ENCODE measurements around the gene IFNA21. TPM values are rescaled to one million over a fixed set of nuclear protein-coding genes. Genes with fewer than 3 reads are reported as not detected.
A peak's percentile ranks its signal among the peaks of the same experiment; 100 is the strongest.
"Not testable (repeated sequence)": the region's sequence is repeated elsewhere in the genome, so short reads cannot be mapped to it uniquely, and the experiment has no call there.

The IFNA21 gene
- total RNA-seq: not detected

DNA sequence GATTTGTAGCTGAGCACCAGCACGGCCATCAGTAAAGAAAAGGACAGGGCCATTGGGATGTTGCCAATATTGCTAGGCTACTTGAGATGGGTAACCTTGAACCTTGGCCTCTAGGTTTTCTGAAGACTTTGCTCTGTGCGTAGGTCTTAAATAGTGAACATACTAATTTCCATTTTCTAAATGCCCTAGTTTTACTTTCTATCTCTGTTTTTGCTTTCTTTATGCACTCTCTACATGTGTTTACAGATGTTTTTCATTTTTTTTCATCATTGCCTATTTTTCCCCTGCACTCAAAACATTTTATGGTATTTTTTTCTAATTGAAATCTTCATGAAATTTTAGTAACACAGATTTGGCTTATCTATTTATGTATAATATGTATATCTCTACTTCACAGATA, at the start of gene IFNA21:
IFNA21 (minus strand) TSS at position 101 of the 400 bp plus-strand sequence; CDS start at position 53, 48 bp downstream.
- not testable (repeated sequence) for H3K9me3 Mint-ChIP-seq; H3K4me1 Mint-ChIP-seq; H3K27ac Mint-ChIP-seq; H3K4me3 Mint-ChIP-seq; ATAC-seq (replicated peaks); H3K36me3 Mint-ChIP-seq (ENCODE audit: low read depth); H3K27me3 Mint-ChIP-seq

DNA sequence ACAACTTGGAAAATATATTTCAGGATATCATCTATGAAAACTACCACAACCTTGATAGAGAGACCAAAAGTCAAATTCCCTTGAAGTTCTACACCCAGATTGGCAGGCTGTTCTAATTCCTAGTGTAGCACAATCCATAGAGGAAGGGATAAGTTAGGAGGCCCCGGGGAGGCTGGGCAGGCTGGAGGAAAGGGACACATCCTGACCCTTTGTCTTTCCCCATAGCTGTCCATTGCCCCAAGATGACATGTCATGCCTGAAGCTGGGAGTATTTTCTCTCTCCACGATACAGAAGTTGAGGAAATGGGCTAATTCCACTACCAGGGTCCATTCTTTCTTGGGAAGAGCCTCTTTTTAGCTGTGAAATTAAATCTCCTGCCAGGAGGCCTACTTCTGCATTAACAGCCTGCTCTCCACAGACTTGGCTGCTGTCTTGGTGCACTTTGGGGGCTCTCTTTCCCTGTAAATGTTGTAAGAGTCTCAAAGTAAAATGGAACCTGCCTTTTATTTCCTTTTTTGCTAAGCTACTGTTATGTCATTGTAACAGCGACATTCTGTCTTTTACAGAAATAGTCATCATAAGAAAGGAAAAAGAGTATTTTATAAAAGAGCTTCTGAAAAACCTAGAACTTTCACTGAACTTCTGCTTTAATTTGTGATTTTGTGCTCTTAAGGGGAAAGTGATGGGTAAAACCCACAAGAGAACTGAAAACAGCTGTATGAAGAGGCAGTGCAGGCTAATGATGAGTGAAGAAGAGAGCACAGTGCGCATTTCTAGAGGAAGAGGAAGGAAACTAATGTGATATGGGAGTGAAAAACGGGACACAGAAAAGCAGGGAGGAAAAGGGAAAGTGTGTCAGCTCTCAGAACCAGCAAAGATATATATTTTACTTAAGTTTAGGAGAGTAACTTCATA, 47.2 kb upstream of the IFNA21 start:
- H3K27ac Mint-ChIP-seq; H3K36me3 Mint-ChIP-seq (ENCODE audit: low read depth); H3K4me3 Mint-ChIP-seq; ATAC-seq (replicated peaks); H3K4me1 Mint-ChIP-seq; H3K9me3 Mint-ChIP-seq: not testable (repeated sequence)
- peaks cover 17% of the 10 kb centered on the region for H3K27me3 Mint-ChIP-seq

DNA sequence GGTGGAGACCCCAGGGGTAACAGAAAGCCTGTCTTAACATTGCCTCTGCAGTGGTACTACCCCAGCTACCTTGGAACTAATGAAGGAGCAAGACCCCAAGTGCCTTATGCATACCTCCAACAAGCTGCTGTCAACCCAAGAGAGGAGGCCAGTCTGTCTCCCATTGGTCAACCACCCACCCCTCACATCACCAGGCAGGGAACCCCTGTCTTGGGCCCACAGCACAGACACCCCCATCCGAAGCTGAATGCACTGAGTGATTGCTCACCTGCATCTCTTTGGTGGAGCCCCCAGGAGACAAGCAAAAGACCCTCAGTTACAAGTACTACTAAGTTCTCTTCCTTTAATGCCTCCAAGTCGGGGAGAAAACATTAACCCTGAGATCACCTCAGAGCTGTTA, 45.7 kb upstream of the IFNA21 start:
- H3K36me3 Mint-ChIP-seq (ENCODE audit: low read depth); H3K9me3 Mint-ChIP-seq; ATAC-seq (replicated peaks); H3K4me3 Mint-ChIP-seq; H3K27ac Mint-ChIP-seq; H3K4me1 Mint-ChIP-seq: not testable (repeated sequence)
- H3K27me3 Mint-ChIP-seq: peaks cover 14% of the 10 kb centered on the region

DNA sequence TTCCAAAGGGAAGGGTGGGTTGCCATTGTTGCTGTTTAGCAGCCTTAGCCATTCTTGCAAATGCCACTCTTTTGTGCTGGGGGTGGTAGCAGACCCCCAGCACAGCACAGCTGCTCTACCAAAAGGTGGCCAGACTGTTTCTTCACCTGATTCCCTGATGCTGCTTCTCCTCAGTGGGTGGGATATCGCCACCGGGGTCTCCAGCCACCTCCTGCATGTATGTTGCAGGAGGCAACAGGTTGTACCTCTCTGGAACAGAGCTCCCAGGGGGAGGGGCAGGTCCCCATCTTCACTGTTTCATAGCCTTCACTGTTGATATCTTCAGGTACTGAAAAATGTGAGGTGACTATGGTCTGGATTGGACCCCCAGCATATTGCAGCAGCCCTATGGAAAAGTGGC, 44.3 kb upstream of the IFNA21 start:
- not testable (repeated sequence) for H3K4me1 Mint-ChIP-seq; H3K36me3 Mint-ChIP-seq (ENCODE audit: low read depth); H3K9me3 Mint-ChIP-seq; ATAC-seq (replicated peaks); H3K27ac Mint-ChIP-seq; H3K27me3 Mint-ChIP-seq; H3K4me3 Mint-ChIP-seq

DNA sequence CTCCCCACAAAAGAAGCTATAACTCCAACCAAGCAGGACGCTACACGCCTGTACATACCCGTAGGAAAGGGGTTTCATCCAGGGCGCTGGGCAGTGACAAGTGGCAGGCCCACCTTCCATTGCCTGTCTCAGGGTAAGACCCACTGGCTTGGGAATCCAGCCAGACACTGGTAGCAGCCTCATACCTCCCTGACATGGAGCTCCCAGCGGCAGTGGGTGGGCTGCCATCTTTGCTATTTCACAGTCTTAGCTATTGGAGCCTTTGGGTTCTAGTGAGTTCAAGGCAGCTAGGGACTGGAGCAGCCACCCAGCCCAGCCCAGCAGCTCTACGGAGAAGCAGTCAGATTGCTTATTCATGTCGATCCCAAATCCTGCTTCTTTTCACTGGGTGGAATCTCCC, 43.9 kb upstream of the IFNA21 start:
- no peaks in the 10 kb centered on the region for H3K4me1 Mint-ChIP-seq
- peaks cover 8% of the 10 kb centered on the region for H3K27me3 Mint-ChIP-seq
- H3K27ac Mint-ChIP-seq: no peak overlapping the region
- ATAC-seq (replicated peaks): no peak
- H3K9me3 Mint-ChIP-seq: no peaks in the 10 kb centered on the region
- H3K36me3 Mint-ChIP-seq (ENCODE audit: low read depth): no peaks in the 10 kb centered on the region
- H3K4me3 Mint-ChIP-seq: no peak overlapping the region

DNA sequence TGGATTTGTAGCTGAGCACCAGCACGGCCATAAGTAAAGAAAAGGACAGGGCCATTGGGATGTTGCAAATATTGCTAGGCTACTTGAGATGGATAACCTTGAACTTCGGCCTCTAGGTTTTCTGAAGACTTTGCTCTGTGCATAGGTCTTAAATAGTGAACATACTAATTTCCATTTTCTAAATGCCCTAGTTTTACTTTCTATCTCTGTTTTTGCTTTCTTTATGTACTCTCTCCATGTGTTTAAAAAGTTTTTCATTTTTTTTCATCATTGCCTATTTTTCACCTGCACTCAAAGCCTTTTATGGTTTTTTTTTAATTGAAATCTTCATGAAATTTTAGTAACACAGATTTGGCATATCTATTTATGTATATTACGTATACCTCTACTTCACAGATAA, 40.6 kb upstream of the IFNA21 start, which contains the start of gene IFNA10:
IFNA10 (minus strand) TSS at position 101 of the 400 bp plus-strand sequence; CDS start at position 55, 46 bp downstream.
- H3K9me3 Mint-ChIP-seq; H3K36me3 Mint-ChIP-seq (ENCODE audit: low read depth); H3K4me3 Mint-ChIP-seq; H3K4me1 Mint-ChIP-seq; ATAC-seq (replicated peaks); H3K27ac Mint-ChIP-seq: not testable (repeated sequence)
- peaks cover 11% of the 10 kb centered on the region for H3K27me3 Mint-ChIP-seq

DNA sequence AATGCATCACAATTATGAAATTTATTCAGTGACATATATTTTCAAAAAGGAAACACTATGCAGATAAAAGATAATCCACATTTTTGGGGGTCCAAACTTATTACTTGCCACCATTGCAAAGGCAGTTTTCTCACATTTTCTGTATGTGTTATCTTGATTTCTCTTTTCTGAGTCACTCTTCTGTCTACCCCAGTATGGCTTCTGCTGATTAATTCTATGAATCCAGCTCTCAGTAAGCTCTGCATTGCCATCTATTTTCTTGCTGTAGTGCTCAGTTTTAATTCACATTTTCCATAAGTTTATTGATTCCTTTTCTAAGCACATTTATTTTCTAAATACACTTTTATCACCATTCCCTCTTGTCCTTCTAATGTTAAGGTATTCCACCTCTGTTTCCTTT, 38.7 kb upstream of the IFNA21 start:
- H3K27me3 Mint-ChIP-seq: peaks cover 20% of the 10 kb centered on the region
- H3K4me3 Mint-ChIP-seq: no peak overlapping the region
- no peaks in the 10 kb centered on the region for H3K36me3 Mint-ChIP-seq (ENCODE audit: low read depth)
- no peaks in the 10 kb centered on the region for H3K9me3 Mint-ChIP-seq
- no peaks in the 10 kb centered on the region for H3K4me1 Mint-ChIP-seq
- H3K27ac Mint-ChIP-seq: no peak overlapping the region
- peak; percentile 62 for ATAC-seq (replicated peaks)

DNA sequence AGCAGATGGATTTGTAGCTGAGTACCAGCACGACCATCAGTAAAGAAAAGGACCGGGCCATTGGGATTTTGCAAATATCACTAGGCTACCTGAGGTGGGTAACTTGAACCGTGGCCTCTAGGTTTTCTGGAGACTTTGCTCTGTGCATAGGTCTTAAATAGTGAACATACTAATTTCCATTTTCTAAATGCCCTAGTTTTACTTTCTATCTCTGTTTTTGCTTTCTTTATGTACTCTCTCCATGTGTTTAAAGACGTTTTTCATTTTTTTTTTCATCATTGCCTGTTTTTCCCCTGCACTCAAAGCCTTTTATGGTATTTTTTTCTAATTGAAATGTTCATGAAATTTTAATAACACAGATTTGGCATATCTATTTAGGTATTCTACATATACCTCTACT, 35.6 kb upstream of the IFNA21 start, which contains the start of gene IFNA7:
IFNA7 (minus strand) TSS at position 101 of the 400 bp plus-strand sequence; CDS start at position 61, 40 bp downstream.
- ATAC-seq (replicated peaks); H3K27ac Mint-ChIP-seq; H3K9me3 Mint-ChIP-seq; H3K4me3 Mint-ChIP-seq; H3K36me3 Mint-ChIP-seq (ENCODE audit: low read depth); H3K4me1 Mint-ChIP-seq: not testable (repeated sequence)
- H3K27me3 Mint-ChIP-seq: peaks cover 20% of the 10 kb centered on the region

DNA sequence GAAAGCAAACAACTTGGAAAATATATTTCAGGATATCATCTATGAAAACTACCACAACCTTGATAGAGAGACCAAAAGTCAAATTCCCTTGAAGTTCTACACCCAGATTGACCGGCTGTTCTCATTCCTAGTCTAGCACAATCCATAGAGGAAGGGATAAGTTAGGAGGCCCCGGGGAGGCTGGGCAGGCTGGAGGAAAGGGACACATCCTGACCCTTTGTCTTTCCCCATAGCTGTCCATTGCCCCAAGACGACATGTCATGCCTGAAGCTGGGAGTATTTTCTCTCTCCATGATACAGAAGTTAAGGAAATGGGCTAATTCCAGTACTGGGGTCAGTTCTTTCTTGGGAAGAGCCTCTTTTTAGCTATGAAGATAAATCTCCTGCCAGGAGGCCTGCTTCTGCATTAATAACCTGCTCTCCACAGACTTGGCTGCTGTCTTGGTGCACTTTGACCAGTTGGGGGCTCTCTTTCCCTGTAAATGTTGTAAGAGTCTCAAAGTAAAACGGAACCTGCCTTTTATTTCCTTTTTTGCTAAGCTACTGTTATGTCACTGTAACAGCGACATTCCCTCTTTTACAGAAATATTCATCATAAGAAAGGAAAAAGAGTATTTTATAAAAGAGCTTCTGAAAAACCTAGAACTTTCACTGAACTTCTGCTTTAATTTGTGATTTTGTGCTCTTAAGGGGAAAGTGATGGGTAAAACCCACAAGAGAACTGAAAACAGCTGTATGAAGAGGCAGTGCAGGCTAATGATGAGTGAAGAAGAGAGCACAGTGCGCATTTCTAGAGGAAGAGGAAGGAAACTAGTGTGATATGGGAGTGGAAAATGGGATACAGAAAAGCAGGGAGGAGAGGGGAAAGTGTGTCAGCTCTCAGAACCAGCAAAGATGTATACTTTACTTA, 28.7 kb upstream of the IFNA21 start:
- not testable (repeated sequence) for H3K36me3 Mint-ChIP-seq (ENCODE audit: low read depth); H3K9me3 Mint-ChIP-seq; H3K4me1 Mint-ChIP-seq; H3K27ac Mint-ChIP-seq; H3K27me3 Mint-ChIP-seq
- peak; percentile 76 for ATAC-seq (replicated peaks)
- H3K4me3 Mint-ChIP-seq: peak overlapping the region; percentile 40

DNA sequence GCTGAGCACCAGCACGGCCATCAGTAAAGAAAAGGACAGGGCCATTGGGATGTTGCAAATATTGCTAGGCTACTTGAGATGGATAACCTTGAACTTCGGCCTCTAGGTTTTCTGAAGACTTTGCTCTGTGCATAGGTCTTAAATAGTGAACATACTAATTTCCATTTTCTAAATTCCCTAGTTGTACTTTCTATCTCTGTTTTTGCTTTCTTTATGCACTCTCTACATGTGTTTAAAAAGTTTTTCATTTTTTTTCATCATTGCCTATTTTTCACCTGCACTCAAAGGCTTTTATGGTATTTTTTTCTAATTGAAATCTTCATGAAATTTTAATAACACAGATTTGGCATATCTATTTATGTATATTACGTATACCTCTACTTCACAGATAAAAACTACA, 21.0 kb upstream of the IFNA21 start, which contains the start of gene IFNA4:
IFNA4 (minus strand) TSS at position 101 of the 400 bp plus-strand sequence; CDS start at position 45, 56 bp downstream.
- H3K4me1 Mint-ChIP-seq; ATAC-seq (replicated peaks); H3K4me3 Mint-ChIP-seq; H3K36me3 Mint-ChIP-seq (ENCODE audit: low read depth); H3K27me3 Mint-ChIP-seq; H3K9me3 Mint-ChIP-seq; H3K27ac Mint-ChIP-seq: not testable (repeated sequence)

DNA sequence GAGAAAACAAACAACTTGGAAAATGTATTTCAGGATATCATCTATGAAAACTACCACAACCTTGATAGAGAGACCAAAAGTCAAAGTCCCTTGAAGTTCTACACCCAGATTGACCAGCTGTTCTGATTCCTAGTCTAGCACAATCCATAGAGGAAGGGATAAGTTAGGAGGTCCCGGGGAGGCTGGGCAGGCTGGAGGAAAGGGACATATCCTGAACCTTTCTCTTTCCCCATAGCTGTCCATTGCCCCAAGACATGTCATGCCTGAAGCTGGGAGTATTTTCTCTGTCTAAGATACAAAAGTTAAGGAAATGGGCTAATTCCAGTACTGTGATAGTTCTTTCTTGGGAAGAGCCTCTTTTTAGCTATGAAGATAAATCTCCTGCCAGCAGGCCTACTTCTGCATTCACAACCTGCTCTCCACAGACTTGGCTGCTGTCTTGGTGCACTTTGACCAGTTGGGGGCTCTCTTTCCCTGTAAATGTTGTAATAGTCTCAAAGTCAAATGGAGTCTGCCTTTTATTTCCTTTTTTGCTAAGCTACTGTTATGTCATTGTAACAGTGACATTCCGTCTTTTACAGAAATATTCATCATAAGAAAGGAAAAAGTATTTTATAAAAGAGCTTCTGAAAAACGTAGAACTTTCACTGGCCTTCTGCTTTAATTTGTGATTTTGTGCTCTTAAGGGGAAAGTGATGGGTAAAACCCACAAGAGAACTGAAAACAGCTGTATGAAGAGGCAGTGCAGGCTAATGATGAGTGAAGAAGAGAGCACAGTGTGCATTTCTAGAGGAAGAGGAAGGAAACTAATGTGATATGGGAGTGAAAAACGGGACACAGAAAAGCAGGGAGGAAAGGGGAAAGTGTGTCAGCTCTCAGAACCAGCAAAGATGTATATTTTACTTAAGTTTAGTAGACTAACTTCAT, 16.6 kb upstream of the IFNA21 start:
- not testable (repeated sequence) for H3K36me3 Mint-ChIP-seq (ENCODE audit: low read depth); H3K4me1 Mint-ChIP-seq; H3K27me3 Mint-ChIP-seq; H3K27ac Mint-ChIP-seq; H3K9me3 Mint-ChIP-seq; H3K4me3 Mint-ChIP-seq
- peak; percentile 66 for ATAC-seq (replicated peaks)

DNA sequence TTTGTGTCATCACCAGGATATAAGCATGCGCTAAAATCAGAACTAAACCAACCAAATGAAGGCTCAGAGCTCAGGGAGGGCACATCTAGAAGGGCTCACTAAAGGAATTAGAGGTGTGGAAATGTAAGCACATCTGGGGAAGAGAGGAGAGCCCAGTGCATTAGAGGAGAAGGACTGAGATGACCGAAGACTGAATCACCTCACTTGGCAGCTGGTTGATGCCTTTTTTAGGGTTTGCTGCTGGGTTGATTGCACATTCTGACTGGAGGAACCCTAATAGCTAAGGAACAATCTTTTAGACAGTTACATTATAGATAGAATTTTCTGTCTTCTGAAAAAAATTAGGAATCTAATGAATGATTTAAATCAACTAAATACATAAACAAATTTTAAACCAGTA, 8.2 kb upstream of the IFNA21 start:
- no peak for ATAC-seq (replicated peaks)
- no peak overlapping the region for H3K4me3 Mint-ChIP-seq
- H3K9me3 Mint-ChIP-seq: no peaks in the 10 kb centered on the region
- no peaks in the 10 kb centered on the region for H3K36me3 Mint-ChIP-seq (ENCODE audit: low read depth)
- H3K27ac Mint-ChIP-seq: no peak overlapping the region
- no peaks in the 10 kb centered on the region for H3K4me1 Mint-ChIP-seq
- H3K27me3 Mint-ChIP-seq: no peaks in the 10 kb centered on the region

DNA sequence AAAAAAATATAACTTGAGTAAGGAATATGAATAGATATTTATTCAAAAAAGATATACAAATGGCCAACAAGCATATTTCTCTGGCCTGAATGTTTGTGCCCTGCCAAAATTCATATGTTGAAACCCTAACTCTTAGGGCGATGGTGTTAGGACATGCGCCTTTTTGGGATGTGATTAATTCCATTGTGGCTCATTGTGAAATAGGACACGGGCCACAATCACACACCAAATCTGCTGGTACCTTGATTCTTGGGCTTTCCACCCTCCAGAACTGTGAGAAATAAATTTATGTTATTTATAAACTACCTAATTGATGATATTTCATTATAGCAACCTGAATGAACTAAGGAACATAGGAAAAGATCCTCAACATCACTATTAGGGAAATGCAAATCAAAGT, 5.7 kb upstream of the IFNA21 start:
- Mint-ChIP-seq H3K27ac (no peak overlapping the region), H3K9me3 (no peaks in the 10 kb centered on the region)

DNA sequence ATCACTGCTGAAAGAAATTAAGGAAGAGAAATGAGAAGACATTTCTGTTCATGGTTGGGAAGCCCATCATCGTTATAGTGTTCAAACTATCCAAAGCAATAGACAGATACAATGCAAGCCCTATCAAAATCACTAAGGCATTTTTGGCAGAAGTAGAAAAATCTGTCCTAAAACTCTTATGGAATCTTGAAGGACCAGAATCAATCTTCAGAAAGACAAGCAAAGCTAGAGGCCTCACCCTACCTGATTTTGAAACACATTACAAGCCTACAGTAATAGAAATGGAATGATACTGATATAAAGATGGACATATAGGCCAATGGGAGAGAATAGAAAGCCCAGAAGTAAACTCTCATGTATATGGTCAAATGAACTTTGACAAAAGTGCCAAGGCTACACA, 4.9 kb upstream of the IFNA21 start:
- no peaks in the 10 kb centered on the region for H3K36me3 Mint-ChIP-seq (ENCODE audit: low read depth)
- H3K9me3 Mint-ChIP-seq: no peaks in the 10 kb centered on the region
- no peak overlapping the region for H3K4me3 Mint-ChIP-seq
- no peaks in the 10 kb centered on the region for H3K27me3 Mint-ChIP-seq
- H3K4me1 Mint-ChIP-seq: no peaks in the 10 kb centered on the region
- H3K27ac Mint-ChIP-seq: no peak overlapping the region
- ATAC-seq (replicated peaks): no peak

More for the DNA sequence above, 5.7 kb upstream of the IFNA21 start:
- Mint-ChIP-seq H3K36me3 (ENCODE audit: low read depth) (no peaks in the 10 kb centered on the region), H3K4me3 (no peak overlapping the region), H3K4me1 (no peaks in the 10 kb centered on the region), H3K27me3 (no peaks in the 10 kb centered on the region)
- no peak for ATAC-seq (replicated peaks)
